ENCODE results near the gene ZNF234. TPM values are rescaled to one million over a fixed set of nuclear protein-coding genes. Genes with fewer than 3 reads are reported as not detected.
"Not testable (repeated sequence)": the region's sequence is repeated elsewhere in the genome, so short reads cannot be mapped to it uniquely, and the experiment has no call there.

The ZNF234 gene
- total and polyA plus RNA-seq, 2 donors (not counting 1 experiment from before 2014, with no cell fraction given), result 5.7 to 13.9 TPM

DNA sequence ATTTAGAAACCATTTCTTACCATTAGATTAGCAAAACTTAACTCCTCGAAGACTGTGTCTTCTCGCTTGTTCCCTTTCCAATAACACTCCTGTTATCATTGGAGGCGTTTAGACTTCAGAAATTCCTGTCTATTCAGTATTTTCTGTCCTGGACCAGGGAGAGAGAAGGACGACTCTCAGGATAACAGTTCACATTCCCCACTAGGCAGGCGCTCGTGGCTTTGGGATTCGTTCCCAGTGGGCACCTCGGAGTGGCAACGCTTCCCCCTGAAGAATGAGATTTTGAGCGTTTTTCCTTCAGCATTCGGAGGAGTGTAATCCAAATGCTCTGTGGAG, 28.6 kb upstream of the ZNF234 start:
- Histone ChIP-seq H4K20me1 (ENCODE audit: control insufficient read depth, extremely low read depth, insufficient read depth, low read length) (no peaks in the 10 kb centered on the region), H3K4me1 (ENCODE audit: control insufficient read depth, extremely low read depth, insufficient read depth, low read length) (no peaks in the 10 kb centered on the region), H3K4me2 (ENCODE audit: extremely low read depth, insufficient read depth, low read length) (peak overlapping the region; percentile 90), H3K36me3 (ENCODE audit: control insufficient read depth, insufficient read depth, low read length) (no peaks in the 10 kb centered on the region), H3K4me3 (replicated peaks in 1 of 4; ENCODE audit: control extremely low read depth in 1 of 4, insufficient read depth in 1 of 4, low read depth in 3 of 4, low read length in 4 of 4) (peak overlapping the region; percentile 77 to 99 (median 98)), H3K27ac (ENCODE audit: insufficient read depth, low read length) (peak overlapping the region; percentile 85), H3K9me3 (ENCODE audit: control insufficient read depth, insufficient read depth, low read depth, low read length) (peaks cover 3% of the 10 kb centered on the region), H3K27me3 (ENCODE audit: control insufficient read depth, insufficient read depth, low read length) (no peaks in the 10 kb centered on the region), H2AFZ (ENCODE audit: low read length) (peak overlapping the region; percentile 94), H3K79me2 (ENCODE audit: control insufficient read depth, insufficient read depth, low read length) (peaks cover 3% of the 10 kb centered on the region), H3K9ac (ENCODE audit: insufficient read depth, low read length) (peak overlapping the region; percentile 61)
- TF ChIP-seq, protein P1, sequence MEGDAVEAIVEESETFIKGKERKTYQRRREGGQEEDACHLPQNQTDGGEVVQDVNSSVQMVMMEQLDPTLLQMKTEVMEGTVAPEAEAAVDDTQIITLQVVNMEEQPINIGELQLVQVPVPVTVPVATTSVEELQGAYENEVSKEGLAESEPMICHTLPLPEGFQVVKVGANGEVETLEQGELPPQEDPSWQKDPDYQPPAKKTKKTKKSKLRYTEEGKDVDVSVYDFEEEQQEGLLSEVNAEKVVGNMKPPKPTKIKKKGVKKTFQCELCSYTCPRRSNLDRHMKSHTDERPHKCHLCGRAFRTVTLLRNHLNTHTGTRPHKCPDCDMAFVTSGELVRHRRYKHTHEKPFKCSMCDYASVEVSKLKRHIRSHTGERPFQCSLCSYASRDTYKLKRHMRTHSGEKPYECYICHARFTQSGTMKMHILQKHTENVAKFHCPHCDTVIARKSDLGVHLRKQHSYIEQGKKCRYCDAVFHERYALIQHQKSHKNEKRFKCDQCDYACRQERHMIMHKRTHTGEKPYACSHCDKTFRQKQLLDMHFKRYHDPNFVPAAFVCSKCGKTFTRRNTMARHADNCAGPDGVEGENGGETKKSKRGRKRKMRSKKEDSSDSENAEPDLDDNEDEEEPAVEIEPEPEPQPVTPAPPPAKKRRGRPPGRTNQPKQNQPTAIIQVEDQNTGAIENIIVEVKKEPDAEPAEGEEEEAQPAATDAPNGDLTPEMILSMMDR (conservative IDR thresholded peaks at IDR 0.05 in 1 of 2, IDR thresholded peaks at IDR 0.05 in 1 of 2; ENCODE audit: low read depth in 1 of 2, low read length in 2 of 2), result no peak
- TF ChIP-seq EZH2 (IDR thresholded peaks at IDR 0.05; ENCODE audit: low read length, missing control alignments), result no peak
- no peak for DNase-seq (ENCODE audit: low read depth in 2 of 2)

DNA sequence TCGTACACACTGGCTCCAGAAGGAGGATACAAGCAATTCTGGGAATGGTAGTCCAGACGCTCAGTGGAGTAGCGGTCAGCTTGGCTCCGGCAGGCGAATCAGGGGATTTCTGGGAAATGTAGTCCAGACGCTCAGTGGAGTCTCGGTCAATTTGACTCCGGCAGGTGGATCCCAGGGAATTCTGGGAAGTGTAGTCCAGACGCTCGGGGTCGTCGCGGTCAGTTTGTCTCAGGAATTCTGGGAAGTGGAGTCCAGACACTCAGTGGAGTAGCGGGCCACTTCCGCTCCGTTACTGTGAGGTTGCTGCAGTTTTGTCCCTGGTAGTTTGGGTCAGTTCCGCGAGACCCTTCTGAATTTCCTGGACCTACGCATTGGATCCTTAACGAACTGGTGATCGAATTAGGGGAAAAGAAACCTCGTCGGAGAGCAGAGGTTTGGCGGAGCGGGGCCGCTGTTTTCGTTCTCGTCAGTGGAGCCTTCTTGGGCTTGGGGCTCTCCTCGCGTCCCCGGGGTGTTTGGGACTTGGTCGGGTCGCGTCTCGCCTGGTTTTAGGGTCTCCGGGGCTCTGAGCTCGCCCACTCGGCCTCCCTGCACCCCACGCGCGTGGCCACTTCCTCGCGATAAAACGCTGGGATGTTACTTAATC, 28.1 kb upstream of the ZNF234 start, which contains the start of gene ZNF225:
Gene ZNF225 (plus strand): TSS at position 262 of the 646 bp plus-strand sequence. CDS start 2,429 bp downstream, outside the sequence.
- DNase-seq (ENCODE audit: low read depth in 2 of 2), result peak; percentile 99
- peak within 1 kb of the TSS; percentile 77 to 99 (median 98) for H3K4me3 ChIP-seq (replicated peaks in 1 of 4; ENCODE audit: control extremely low read depth in 1 of 4, insufficient read depth in 1 of 4, low read depth in 3 of 4, low read length in 4 of 4)
- H3K79me2 ChIP-seq (ENCODE audit: control insufficient read depth, insufficient read depth, low read length), result peaks cover 3% of the 10 kb centered on the region
- peak within 1 kb of the TSS; percentile 83 for H3K9ac ChIP-seq (ENCODE audit: insufficient read depth, low read length)
- H2AFZ ChIP-seq (ENCODE audit: low read length), result peak within 1 kb of the TSS; percentile 97
- H3K9me3 ChIP-seq (ENCODE audit: control insufficient read depth, insufficient read depth, low read depth, low read length), result no peaks in the 10 kb centered on the region
- H3K27ac ChIP-seq (ENCODE audit: insufficient read depth, low read length), result peak within 1 kb of the TSS; percentile 92
- H3K27me3 ChIP-seq (ENCODE audit: control insufficient read depth, insufficient read depth, low read length), result no peaks in the 10 kb centered on the region
- TF ChIP-seq, protein P1 (conservative IDR thresholded peaks at IDR 0.05 in 1 of 2, IDR thresholded peaks at IDR 0.05 in 1 of 2; ENCODE audit: low read depth in 1 of 2, low read length in 2 of 2), result no peak
- TF ChIP-seq EZH2 (IDR thresholded peaks at IDR 0.05; ENCODE audit: low read length, missing control alignments), result no peak
- H4K20me1 ChIP-seq (ENCODE audit: control insufficient read depth, extremely low read depth, insufficient read depth, low read length), result no peaks in the 10 kb centered on the region
- H3K4me2 ChIP-seq (ENCODE audit: extremely low read depth, insufficient read depth, low read length), result peak within 1 kb of the TSS; percentile 90
- peaks cover 3% of the 10 kb centered on the region for H3K36me3 ChIP-seq (ENCODE audit: control insufficient read depth, insufficient read depth, low read length)
- no peaks in the 10 kb centered on the region for H3K4me1 ChIP-seq (ENCODE audit: control insufficient read depth, extremely low read depth, insufficient read depth, low read length)

DNA sequence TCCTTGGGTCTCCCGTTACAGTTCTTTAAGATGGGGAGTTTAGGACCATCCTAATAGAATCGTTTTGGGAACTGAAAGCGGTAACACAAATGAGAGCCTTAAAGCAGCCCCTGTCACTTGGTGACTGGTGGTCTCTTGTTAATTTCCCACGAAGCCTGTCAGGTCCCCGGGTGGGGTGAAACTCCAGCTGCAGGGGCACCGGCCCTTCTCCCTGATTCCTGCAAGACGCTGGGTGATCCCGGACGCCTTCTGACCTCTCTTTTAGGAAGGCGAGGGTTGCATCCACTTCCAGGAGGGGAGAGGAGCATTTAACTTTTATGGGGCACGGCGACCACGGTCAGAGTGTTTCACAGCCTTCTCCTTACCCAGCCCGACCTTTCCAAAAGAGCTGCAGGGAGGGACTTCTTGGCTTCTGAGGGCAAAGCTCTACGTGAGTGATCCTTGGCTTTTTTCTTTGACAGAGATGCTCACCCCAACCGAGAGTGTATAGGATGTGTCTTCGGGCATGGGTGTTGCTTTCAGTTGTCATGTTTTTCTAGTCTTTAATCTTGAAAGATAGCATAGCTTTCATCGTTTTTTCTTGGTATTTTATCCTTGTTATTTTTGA, 27.5 kb upstream of the ZNF234 start:
- DNase-seq (ENCODE audit: low read depth in 2 of 2), result no peak
- peak overlapping the region; percentile 97 for H2AFZ ChIP-seq (ENCODE audit: low read length)
- peaks cover 3% of the 10 kb centered on the region for H3K79me2 ChIP-seq (ENCODE audit: control insufficient read depth, insufficient read depth, low read length)
- H3K4me2 ChIP-seq (ENCODE audit: extremely low read depth, insufficient read depth, low read length), result peak overlapping the region; percentile 79
- H3K9me3 ChIP-seq (ENCODE audit: control insufficient read depth, insufficient read depth, low read depth, low read length), result no peaks in the 10 kb centered on the region
- H3K36me3 ChIP-seq (ENCODE audit: control insufficient read depth, insufficient read depth, low read length), result peaks cover 3% of the 10 kb centered on the region
- TF ChIP-seq EZH2 (IDR thresholded peaks at IDR 0.05; ENCODE audit: low read length, missing control alignments), result no peak
- peak overlapping the region; percentile 83 for H3K9ac ChIP-seq (ENCODE audit: insufficient read depth, low read length)
- H3K4me3 ChIP-seq (replicated peaks in 1 of 4; ENCODE audit: control extremely low read depth in 1 of 4, insufficient read depth in 1 of 4, low read depth in 3 of 4, low read length in 4 of 4), result peak overlapping the region; percentile 77 to 99 (median 98)
- H3K27ac ChIP-seq (ENCODE audit: insufficient read depth, low read length), result peak overlapping the region; percentile 92
- H4K20me1 ChIP-seq (ENCODE audit: control insufficient read depth, extremely low read depth, insufficient read depth, low read length), result no peaks in the 10 kb centered on the region
- H3K4me1 ChIP-seq (ENCODE audit: control insufficient read depth, extremely low read depth, insufficient read depth, low read length), result no peaks in the 10 kb centered on the region
- no peaks in the 10 kb centered on the region for H3K27me3 ChIP-seq (ENCODE audit: control insufficient read depth, insufficient read depth, low read length)

DNA sequence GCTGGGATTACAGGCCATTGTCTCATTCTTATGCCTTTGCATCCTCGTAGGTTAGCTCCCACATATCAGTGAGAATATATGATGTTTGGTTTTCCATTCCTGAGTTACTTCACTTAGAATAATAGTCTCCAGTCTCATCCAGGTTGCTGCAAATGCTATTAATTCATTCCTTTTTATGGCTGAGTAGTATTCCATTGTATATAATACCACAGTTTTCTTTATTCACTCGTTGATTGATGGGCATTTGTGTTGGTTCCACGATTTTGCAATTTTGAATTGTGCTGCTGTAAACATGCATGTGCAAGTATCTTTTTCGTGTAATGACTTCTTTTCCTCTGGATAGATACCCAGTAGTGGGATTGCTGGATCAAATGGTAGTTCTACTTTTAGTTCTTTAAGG, 20.2 kb upstream of the ZNF234 start:
- H4K20me1 ChIP-seq (ENCODE audit: control insufficient read depth, extremely low read depth, insufficient read depth, low read length); H3K4me2 ChIP-seq (ENCODE audit: extremely low read depth, insufficient read depth, low read length); H3K9me3 ChIP-seq (ENCODE audit: control insufficient read depth, insufficient read depth, low read depth, low read length); DNase-seq (ENCODE audit: low read depth in 2 of 2); H3K79me2 ChIP-seq (ENCODE audit: control insufficient read depth, insufficient read depth, low read length); H3K36me3 ChIP-seq (ENCODE audit: control insufficient read depth, insufficient read depth, low read length); H3K9ac ChIP-seq (ENCODE audit: insufficient read depth, low read length); H2AFZ ChIP-seq (ENCODE audit: low read length); H3K4me3 ChIP-seq (replicated peaks in 1 of 4; ENCODE audit: control extremely low read depth in 1 of 4, insufficient read depth in 1 of 4, low read depth in 3 of 4, low read length in 4 of 4); H3K4me1 ChIP-seq (ENCODE audit: control insufficient read depth, extremely low read depth, insufficient read depth, low read length); H3K27ac ChIP-seq (ENCODE audit: insufficient read depth, low read length); H3K27me3 ChIP-seq (ENCODE audit: control insufficient read depth, insufficient read depth, low read length): not testable (repeated sequence)
